GM23338 (cell line): Measurements from ENCODE around the gene BRAF. TPM values are rescaled to one million over a fixed set of nuclear protein-coding genes. Genes with fewer than 3 reads are reported as not detected.
A peak's percentile ranks its signal among the peaks of the same experiment; 100 is the strongest.

Source experiments
- ATAC-seq: fragments of 200-7000 bp; cut with Tn5 transposase; 3 replicates; pipeline ENCODE4 v1.9.1; 2020
- DNase-seq: peaks from one replicate; pipeline ENCODE4 v3.0.0-alpha.2; 2015; ENCODE audit warnings: low spot score
- H2AFZ ChIP-seq: fragments of 200-600 bp; sonication (generic); 2 replicates; pipeline ENCODE4 v1.8.0; 2016; ENCODE audit warnings: antibody characterized with exemption, mild to moderate bottlenecking, moderate library complexity
- H3F3A ChIP-seq: fragments of 200-600 bp; sonication (generic); replicated peaks from 2 replicates; pipeline ENCODE4 v1.8.0; 2017; ENCODE audit warnings: antibody characterized with exemption, mixed run types, low read depth
- H3K27ac ChIP-seq: fragments of 200-600 bp; sonication (generic); 2 replicates; pipeline ENCODE4 v1.6.1; 2016; ENCODE audit warnings: low read depth
- H3K27me3 ChIP-seq: fragments of 200-600 bp; sonication (generic); 2 replicates; pipeline ENCODE4 v1.8.0; 2016; ENCODE audit warnings: mild to moderate bottlenecking, mixed run types, moderate library complexity; ENCODE audit not compliant: insufficient read depth
- H3K36me3 ChIP-seq: fragments of 200-600 bp; sonication (generic); 2 replicates; pipeline ENCODE4 v1.8.0; 2016; ENCODE audit warnings: mild to moderate bottlenecking; ENCODE audit not compliant: insufficient read depth
- H3K4me1 ChIP-seq: fragments of 200-600 bp; sonication (generic); 2 replicates; pipeline ENCODE4 v1.8.0; 2016; ENCODE audit warnings: mild to moderate bottlenecking, moderate library complexity; ENCODE audit not compliant: insufficient read depth
- H3K4me2 ChIP-seq: fragments of 200-600 bp; sonication (generic); 2 replicates; pipeline ENCODE4 v1.7.1; 2017; ENCODE audit warnings: mixed run types
- H3K4me3 ChIP-seq: fragments of 200-600 bp; sonication (generic); 2 replicates; pipeline ENCODE4 v1.6.1; 2016; ENCODE audit warnings: mixed run types
- H3K79me2 ChIP-seq: fragments of 200-600 bp; sonication (generic); replicated peaks from 2 replicates; pipeline ENCODE4 v1.8.0; 2017; ENCODE audit warnings: mild to moderate bottlenecking; ENCODE audit not compliant: insufficient read depth
- H3K9me2 ChIP-seq: fragments of 200-600 bp; sonication (generic); 2 replicates; pipeline ENCODE4 v1.8.0; 2017; ENCODE audit not compliant: insufficient read depth
- H4K20me1 ChIP-seq: fragments of 200-600 bp; sonication (generic); replicated peaks from 2 replicates; pipeline ENCODE4 v1.8.0; 2017; ENCODE audit warnings: mild to moderate bottlenecking; ENCODE audit not compliant: insufficient read depth
- H3K27ac Mint-ChIP-seq: 2 replicates; pipeline ENCODE4 v1.8.0; 2020; ENCODE audit warnings: inconsistent platforms, mild to moderate bottlenecking, moderate library complexity, mixed read lengths
- H3K27me3 Mint-ChIP-seq: 3 replicates; pipeline ENCODE4 v1.8.0; 2022; ENCODE audit warnings: low read depth, mild to moderate bottlenecking, moderate library complexity, mixed read lengths, inconsistent platforms; ENCODE audit not compliant: insufficient read depth, poor library complexity
- H3K36me3 Mint-ChIP-seq: 3 replicates; pipeline ENCODE4 v1.8.0; 2021; ENCODE audit warnings: low read depth, mild to moderate bottlenecking, inconsistent platforms, moderate library complexity, mixed read lengths
- H3K4me1 Mint-ChIP-seq: 3 replicates; pipeline ENCODE4 v1.8.0; 2020; ENCODE audit warnings: mild to moderate bottlenecking, inconsistent platforms, mixed read lengths
- H3K4me3 Mint-ChIP-seq: 3 replicates; pipeline ENCODE4 v1.8.0; 2021; ENCODE audit warnings: moderate library complexity, mild to moderate bottlenecking, inconsistent platforms, mixed read lengths
- H3K9me3 Mint-ChIP-seq: 3 replicates; pipeline ENCODE4 v1.8.0; 2020; ENCODE audit warnings: moderate library complexity, mild to moderate bottlenecking, inconsistent platforms, mixed read lengths
- CREB1 ChIP-seq: fragments of 250-450 bp; sonication (Bioruptor Pico); IDR thresholded peaks from 2 replicates; pipeline ENCODE4 v1.5.0; 2020; ENCODE audit warnings: low read depth, mild to moderate bottlenecking, moderate library complexity
- ETS1 ChIP-seq: IDR thresholded peaks from 2 replicates; pipeline ENCODE4 v1.6.1; 2016; ENCODE audit warnings: antibody characterized with exemption
- EZH2 ChIP-seq: fragments of 200-600 bp; sonication (generic); IDR thresholded peaks from one replicate; pipeline ENCODE4 v1.8.0; 2017; ENCODE audit warnings: antibody characterized with exemption, mild to moderate bottlenecking, low read depth; ENCODE audit not compliant: unreplicated experiment
- EZH2phosphoT487 ChIP-seq: fragments of 200-600 bp; sonication (generic); IDR thresholded peaks from one replicate; pipeline ENCODE4 v1.8.1; 2018; ENCODE audit warnings: antibody characterized with exemption; ENCODE audit not compliant: unreplicated experiment
- JUNB ChIP-seq: IDR thresholded peaks from one replicate; pipeline ENCODE4 v1.6.1; 2016; ENCODE audit warnings: antibody characterized with exemption; ENCODE audit not compliant: unreplicated experiment
- NANOG ChIP-seq: IDR thresholded peaks from 2 replicates; pipeline ENCODE4 v1.6.1; 2016; ENCODE audit warnings: antibody characterized with exemption, borderline replicate concordance
- POLR2AphosphoS5 ChIP-seq: IDR thresholded peaks from 2 replicates; pipeline ENCODE4 v1.6.1; 2016; ENCODE audit warnings: antibody characterized with exemption, low read depth
- REST ChIP-seq: IDR thresholded peaks from one replicate; pipeline ENCODE4 v1.6.1; 2018; ENCODE audit warnings: antibody characterized with exemption; ENCODE audit not compliant: unreplicated experiment
- ZNF114 ChIP-seq: fragments of 250-450 bp; sonication (Bioruptor Pico); IDR thresholded peaks from 2 replicates; pipeline ENCODE4 v1.5.0; 2020; ENCODE audit warnings: mild to moderate bottlenecking, moderate library complexity
- ZNF331 ChIP-seq: fragments of 250-450 bp; sonication (Bioruptor Pico); IDR thresholded peaks from 2 replicates; pipeline ENCODE4 v1.5.0; 2020; ENCODE audit warnings: low read depth, mild to moderate bottlenecking, moderate library complexity
- ZNF462 ChIP-seq: fragments of 250-450 bp; sonication (Bioruptor Pico); IDR thresholded peaks from 2 replicates; pipeline ENCODE4 v1.5.0; 2020; ENCODE audit warnings: mild to moderate bottlenecking, moderate library complexity
- polyA plus RNA-seq: library from polyadenylated mRNA; unstranded; fragments of >200 nt; fragmentation: Nextera tagmentation; extraction: Ambion mirVana; gene quantifications from 2 replicates; pipeline ENCODE4 v1.2.1, GENCODE V29; 2016
- total RNA-seq: library from RNA; depleted of rRNA; stranded (reverse); fragments of >200 nt; shearing (Covaris generic); gene quantifications from 2 replicates; pipeline ENCODE4 v1.2.3, GENCODE V29; 2014

The BRAF gene
- total and polyA plus RNA-seq, 2 experiments from 2014 or later = 14.6 to 36.8 TPM

GRCh38 chr7:140673774-140674155 lies 251.0 kb downstream of the BRAF start (continued):
- no peak for TF ChIP-seq REST
- TF ChIP-seq ETS1 = no peak
- no peak for TF ChIP-seq EZH2
- TF ChIP-seq EZH2phosphoT487 = no peak
- no peak for TF ChIP-seq CREB1 (CRISPR knock-in tag)
- TF ChIP-seq NANOG = no peak

- Histone ChIP-seq H3K4me3 (peak overlapping the region; percentile 72), H3F3A (0 out of 2 replicates have a peak, but pooled peaks cover 3% of the 10 kb centered on the region), H3K4me2 (peak overlapping the region; percentile 93), H3K4me1 (peaks cover 25% of the 10 kb centered on the region), H3K79me2 (no peaks in the 10 kb centered on the region), H3K27ac (no peak overlapping the region), H4K20me1 (peaks cover 6% of the 10 kb centered on the region; the same call in 1 of the 2 replicates), H2AFZ (peak overlapping the region; percentile 90), H3K36me3 (no peaks in the 10 kb centered on the region), H3K9me2 (no peaks in the 10 kb centered on the region), H3K27me3 (0 out of 2 replicates have a peak, but pooled peaks cover 5% of the 10 kb centered on the region)
- Mint-ChIP-seq H3K4me1 (peaks cover 17% of the 10 kb centered on the region), H3K27me3 (peaks cover 18% of the 10 kb centered on the region), H3K36me3 (no peaks in the 10 kb centered on the region; the same call in 2 of the 3 replicates), H3K27ac (no peak overlapping the region), H3K9me3 (no peaks in the 10 kb centered on the region; the same call in 2 of the 3 replicates), H3K4me3 (peak overlapping the region; percentile 75)
- ATAC-seq (peak; percentile 80), DNase-seq (peak; percentile 82)
- TF ChIP-seq CREB1 (CRISPR knock-in tag) = no peak
- TF ChIP-seq ZNF114 (CRISPR knock-in tag) = no peak
- TF ChIP-seq EZH2phosphoT487 = no peak
- no peak for TF ChIP-seq JUNB
- peak; percentile 60; the same call in 1 of the 2 replicates for TF ChIP-seq ZNF462 (CRISPR knock-in tag)
- TF ChIP-seq ZNF331 (CRISPR knock-in tag) = no peak
- peak; percentile 49; the same call in 1 of the 2 replicates for TF ChIP-seq POLR2AphosphoS5
Measured at GRCh38 chr7:140673063-140673773, 251.5 kb downstream of the BRAF start.
